ENCODE data around the gene FLACC1. TPM values are rescaled to one million over a fixed set of nuclear protein-coding genes. Genes with fewer than 3 reads are reported as not detected.

Gene FLACC1
- total and polyA plus RNA-seq, 2 of the 8 experiments (the other 6 are each of a cell fraction or from before 2014, with no cell fraction given): 0.58 TPM; not detected in 1

GRCh38 chr2:201360256-201360655 lies 3.1 kb upstream of the FLACC1 start:
- H3K4me3 ChIP-seq (ENCODE audit: extremely low read depth in 1 of 4, insufficient read depth in 2 of 4, low read depth in 3 of 4, low read length in 4 of 4): no peak overlapping the region
- no peak overlapping the region for H4K8ac ChIP-seq (ENCODE audit: extremely low read depth, insufficient read depth, low read length)
- no peak overlapping the region for H3K18ac ChIP-seq (ENCODE audit: extremely low read depth, low read length)
- no peak for DNase-seq (ENCODE audit: low read depth in 1 of 2, low spot score in 2 of 2)
- H3K9me3 ChIP-seq (ENCODE audit: insufficient read depth in 2 of 2, low read depth in 1 of 2, low read length in 1 of 2): peaks cover 10 to 13% of the 10 kb centered on the region in 2 experiments
- H3K79me1 ChIP-seq (ENCODE audit: low read depth, low read length): no peaks in the 10 kb centered on the region
- peaks cover 0 to 4% (median 0%) of the 10 kb centered on the region in 4 experiments; a peak in 1 of 8 replicates for H3K36me3 ChIP-seq (ENCODE audit: control insufficient read depth in 2 of 4, insufficient read depth in 4 of 4, low read length in 3 of 4)
- H4K91ac ChIP-seq (replicated peaks; ENCODE audit: insufficient read length, low read length): no peak overlapping the region
- H2BK15ac ChIP-seq (ENCODE audit: low read length): no peak overlapping the region
- H2AFZ ChIP-seq (ENCODE audit: low read length): no peak overlapping the region
- H2AK5ac ChIP-seq (ENCODE audit: low read depth, low read length): no peak overlapping the region
- H3K23me2 ChIP-seq (ENCODE audit: low read depth, low read length): no peaks in the 10 kb centered on the region
- no peak overlapping the region for H2BK20ac ChIP-seq (ENCODE audit: low read length)
- no peaks in the 10 kb centered on the region for H3K4me1 ChIP-seq (replicated peaks in 1 of 4; ENCODE audit: control insufficient read depth in 3 of 4, insufficient read depth in 4 of 4, low read length in 3 of 4)
- no peaks in the 10 kb centered on the region for H3K79me2 ChIP-seq (ENCODE audit: control insufficient read depth in 1 of 2, insufficient read depth in 2 of 2, low read length in 2 of 2)
- H3K14ac ChIP-seq (ENCODE audit: insufficient read length): no peak overlapping the region
- FAIRE-seq: no peak
- no peak overlapping the region for H3K23ac ChIP-seq (ENCODE audit: insufficient read length)
- H3K4ac ChIP-seq (replicated peaks; ENCODE audit: insufficient read length, low read depth, low read length): no peak overlapping the region
- H4K5ac ChIP-seq (ENCODE audit: insufficient read length, low read depth, low read length): no peak overlapping the region
- H3K56ac ChIP-seq (replicated peaks; ENCODE audit: insufficient read length, low read depth, low read length): no peak overlapping the region
- no peak overlapping the region for H2BK5ac ChIP-seq (ENCODE audit: low read depth, low read length)
- ChIA-PET POLR2A (ENCODE audit: partially characterized antibody) (no interaction called here), CTCF (ENCODE audit: partially characterized antibody) (interaction anchor here (0.6 to 6.1 kb wide), 3 partner anchors 14 to 123 kb away, joined by 3 to 59 read pairs (median 4); no protein-coding TSS in a partner anchor)
- no peaks in the 10 kb centered on the region for H3K27me3 ChIP-seq (replicated peaks in 1 of 4; ENCODE audit: control insufficient read depth in 3 of 4, extremely low read depth in 1 of 4, insufficient read depth in 3 of 4, low read length in 3 of 4)
- H3K27ac ChIP-seq (ENCODE audit: low read depth, low read length): no peak overlapping the region
- H3K9ac ChIP-seq (replicated peaks in 1 of 4; ENCODE audit: extremely low read depth in 1 of 4, low read depth in 3 of 4, low read length in 3 of 4): no peak overlapping the region
- WGBS, 2 experiments (ENCODE audit: extremely low coverage in 1 of 2, insufficient coverage in 1 of 2, insufficient read length in 1 of 2, insufficient replicate concordance in 2 of 2, low coverage in 1 of 2, low lambda C conversion rate in 2 of 2, missing lambda C conversion rate in 1 of 2): 91% methylated on average over 4 of the region's 4 CpGs; no CpG with 5 or more reads in 1 of the 2 experiments
- H2BK120ac ChIP-seq (replicated peaks; ENCODE audit: low read depth, low read length): no peak overlapping the region
- H2BK12ac ChIP-seq (ENCODE audit: low read depth, low read length): no peak overlapping the region
- H4K20me1 ChIP-seq (replicated peaks in 1 of 2; ENCODE audit: control insufficient read depth in 1 of 2, insufficient read depth in 2 of 2, low read length in 2 of 2): no peaks in the 10 kb centered on the region
- H3K4me2 ChIP-seq (ENCODE audit: insufficient read depth in 1 of 2, low read depth in 2 of 2, low read length in 2 of 2): no peak overlapping the region
- TF ChIP-seq MAX (IDR thresholded peaks at IDR 0.05) (no peak), NRF1 (IDR thresholded peaks at IDR 0.05; ENCODE audit: low read depth, low read length) (no peak), RAD21 (IDR thresholded peaks at IDR 0.05 in 1 of 2, conservative IDR thresholded peaks at IDR 0.05 in 1 of 2; ENCODE audit: low read depth in 2 of 2, low read length in 2 of 2) (no peak), YY1 (IDR thresholded peaks at IDR 0.05; ENCODE audit: low read depth, low read length) (no peak), SP4 (IDR thresholded peaks at IDR 0.05; ENCODE audit: low read length) (no peak), SP2 (IDR thresholded peaks at IDR 0.05; ENCODE audit: low read length) (no peak), TCF12 (IDR thresholded peaks at IDR 0.05; ENCODE audit: low read depth, low read length) (no peak), TEAD4 (IDR thresholded peaks at IDR 0.05; ENCODE audit: low read depth, low read length) (no peak), GTF2F1 (IDR thresholded peaks at IDR 0.05; ENCODE audit: borderline replicate concordance, low read depth, low read length) (no peak), KDM1A (IDR thresholded peaks at IDR 0.05; ENCODE audit: borderline replicate concordance, low read length) (no peak), TBP (IDR thresholded peaks at IDR 0.05; ENCODE audit: low read depth, low read length) (no peak), USF2 (IDR thresholded peaks at IDR 0.05; ENCODE audit: low read length) (no peak)
- TF ChIP-seq, protein P1, sequence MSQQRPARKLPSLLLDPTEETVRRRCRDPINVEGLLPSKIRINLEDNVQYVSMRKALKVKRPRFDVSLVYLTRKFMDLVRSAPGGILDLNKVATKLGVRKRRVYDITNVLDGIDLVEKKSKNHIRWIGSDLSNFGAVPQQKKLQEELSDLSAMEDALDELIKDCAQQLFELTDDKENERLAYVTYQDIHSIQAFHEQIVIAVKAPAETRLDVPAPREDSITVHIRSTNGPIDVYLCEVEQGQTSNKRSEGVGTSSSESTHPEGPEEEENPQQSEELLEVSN (IDR thresholded peaks at IDR 0.05): no peak

Measured in H1 (cell line).